PC-9 (cell line): ENCODE results near the gene MFSD11. TPM values are rescaled to one million over a fixed set of nuclear protein-coding genes. Genes with fewer than 3 reads are reported as not detected.

ENCODE experiments used
- BruUV-seq: library from RNA; stranded (reverse); fragments of 400-500 nt; replicated peaks from 2 replicates; lab custom pipeline; 2021; lab: Mats Ljungman, UMichigan
- CTCF ChIA-PET: fragments of 300-600 bp; sonication (Branson Sonifier 250); formaldehyde crosslinking; loops from one replicate; lab custom pipeline; 2022; ENCODE audit warnings: antibody characterized with exemption; lab: Charles Lee
- POLR2A ChIA-PET: fragments of 300-600 bp; sonication (Branson Sonifier 250); formaldehyde crosslinking; loops from one replicate; lab custom pipeline; 2022; ENCODE audit warnings: antibody characterized with exemption; ENCODE audit not compliant: unreplicated experiment; lab: Charles Lee
- DNase-seq, 2 experiments: peaks; one replicate each; pipeline versions ENCODE4 v3.0.0 to v3.0.0-alpha.2; 2015 to 2022; ENCODE audit warnings: mixed read lengths in 1 of 2
- H2AFZ ChIP-seq: fragments of 200-600 bp; sonication (generic); 2 replicates; pipeline ENCODE4 v1.8.1; 2017; ENCODE audit warnings: antibody characterized with exemption
- H3F3A ChIP-seq: fragments of 200-600 bp; sonication (generic); 2 replicates; pipeline ENCODE4 v1.8.1; 2017; ENCODE audit warnings: antibody characterized with exemption, mild to moderate bottlenecking, low read depth; ENCODE audit not compliant: insufficient read depth
- H3K27ac ChIP-seq: fragments of 200-600 bp; sonication (generic); 2 replicates; pipeline ENCODE4 v1.6.1; 2016; ENCODE audit warnings: mixed run types
- H3K27me3 ChIP-seq: fragments of 200-600 bp; sonication (generic); 2 replicates; pipeline ENCODE4 v1.6.1; 2016; ENCODE audit warnings: low read depth, mixed run types; ENCODE audit not compliant: insufficient read depth
- H3K36me3 ChIP-seq: fragments of 200-600 bp; sonication (generic); 2 replicates; pipeline ENCODE4 v1.6.1; 2016; ENCODE audit warnings: low read depth, mixed run types
- H3K4me1 ChIP-seq: fragments of 200-600 bp; sonication (generic); replicated peaks from 2 replicates; pipeline ENCODE4 v1.6.1; 2016; ENCODE audit warnings: mixed run types; ENCODE audit not compliant: insufficient read depth
- H3K4me2 ChIP-seq: fragments of 200-600 bp; sonication (generic); 2 replicates; pipeline ENCODE4 v1.6.1; 2017; ENCODE audit warnings: mixed run types
- H3K4me3 ChIP-seq: fragments of 200-600 bp; sonication (generic); 2 replicates; pipeline ENCODE4 v1.6.1; 2016; ENCODE audit warnings: mixed run types
- H3K79me2 ChIP-seq: fragments of 200-600 bp; sonication (generic); 2 replicates; pipeline ENCODE4 v1.6.1; 2017; ENCODE audit warnings: low read depth, mixed run types
- H3K9me2 ChIP-seq: fragments of 200-600 bp; sonication (generic); 2 replicates; pipeline ENCODE4 v1.8.1; 2017; ENCODE audit warnings: mild to moderate bottlenecking; ENCODE audit not compliant: insufficient read depth
- H3K9me3 ChIP-seq: fragments of 200-600 bp; sonication (generic); 2 replicates; pipeline ENCODE4 v1.8.1; 2016; ENCODE audit warnings: low read depth; ENCODE audit not compliant: insufficient read depth
- H4K20me1 ChIP-seq: fragments of 200-600 bp; sonication (generic); 2 replicates; pipeline ENCODE4 v1.8.1; 2017; ENCODE audit not compliant: insufficient read depth
- CTCF ChIP-seq: fragments of 200-600 bp; sonication (generic); conservative IDR thresholded peaks from 2 replicates; pipeline ENCODE4 v1.6.1; 2017; ENCODE audit warnings: mixed run types, antibody characterized with exemption, mild to moderate bottlenecking, moderate library complexity
- EZH2 ChIP-seq: fragments of 200-600 bp; sonication (generic); IDR thresholded peaks from 2 replicates; pipeline ENCODE4 v1.8.0; 2017; ENCODE audit warnings: antibody characterized with exemption, low read depth
- intact Hi-C: fragments of 100-400 bp; cut with micrococcal nuclease; formaldehyde crosslinking; loops from one replicate; pipeline ENCODE4 v1.10.0; 2022; ENCODE audit not compliant: unreplicated experiment
- total RNA-seq: library from RNA; stranded (reverse); gene quantifications from 2 replicates; pipeline ENCODE4 v1.2.3, GENCODE V29; 2021

The MFSD11 gene
- total RNA-seq, 1 experiment from 2014 or later, result 47.3 TPM

DNA sequence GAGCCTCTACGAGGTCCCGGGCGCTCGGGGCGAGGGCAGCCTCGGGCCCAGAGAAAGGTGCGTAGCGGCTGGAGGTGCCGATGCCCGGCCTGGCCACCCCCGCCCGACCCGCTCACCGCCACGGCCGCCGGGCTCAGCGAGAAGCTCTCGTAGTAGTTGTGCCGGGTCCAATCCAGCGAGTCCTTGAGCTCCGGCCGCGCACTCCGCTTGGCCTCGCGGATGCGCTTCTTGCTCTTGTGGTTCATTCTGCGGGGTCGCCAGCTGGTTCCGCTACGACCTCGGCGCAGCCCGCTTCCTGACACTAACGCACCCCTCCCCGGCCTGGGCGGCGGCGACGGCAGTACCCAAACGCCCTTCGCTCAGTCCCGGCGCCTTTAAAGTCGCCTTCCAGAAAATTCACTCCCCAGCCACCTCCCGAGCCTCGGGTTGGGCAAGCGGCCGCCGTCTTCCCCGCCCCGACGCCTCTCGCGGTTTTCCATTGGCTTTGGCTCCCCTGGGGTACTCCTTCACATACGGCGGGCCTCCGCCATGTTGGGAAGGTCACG lies 11.6 kb upstream of the MFSD11 start, which contains the start of gene JMJD6:
Gene JMJD6, minus strand, starts transcription at position 376 of the 545 bp plus-strand sequence. Its CDS starts 131 bp downstream, at position 245.
- Histone ChIP-seq H3K27ac (peak within 1 kb of the TSS; percentile 81), H2AFZ (peak within 1 kb of the TSS; percentile 91)
- POLR2A ChIA-PET, result interaction anchor here (0.5 to 0.6 kb wide), 2 partner anchors 364 to 748 kb away, joined by 3 to 12 read pairs; partner anchors contain the start of gene ACOX1

DNA sequence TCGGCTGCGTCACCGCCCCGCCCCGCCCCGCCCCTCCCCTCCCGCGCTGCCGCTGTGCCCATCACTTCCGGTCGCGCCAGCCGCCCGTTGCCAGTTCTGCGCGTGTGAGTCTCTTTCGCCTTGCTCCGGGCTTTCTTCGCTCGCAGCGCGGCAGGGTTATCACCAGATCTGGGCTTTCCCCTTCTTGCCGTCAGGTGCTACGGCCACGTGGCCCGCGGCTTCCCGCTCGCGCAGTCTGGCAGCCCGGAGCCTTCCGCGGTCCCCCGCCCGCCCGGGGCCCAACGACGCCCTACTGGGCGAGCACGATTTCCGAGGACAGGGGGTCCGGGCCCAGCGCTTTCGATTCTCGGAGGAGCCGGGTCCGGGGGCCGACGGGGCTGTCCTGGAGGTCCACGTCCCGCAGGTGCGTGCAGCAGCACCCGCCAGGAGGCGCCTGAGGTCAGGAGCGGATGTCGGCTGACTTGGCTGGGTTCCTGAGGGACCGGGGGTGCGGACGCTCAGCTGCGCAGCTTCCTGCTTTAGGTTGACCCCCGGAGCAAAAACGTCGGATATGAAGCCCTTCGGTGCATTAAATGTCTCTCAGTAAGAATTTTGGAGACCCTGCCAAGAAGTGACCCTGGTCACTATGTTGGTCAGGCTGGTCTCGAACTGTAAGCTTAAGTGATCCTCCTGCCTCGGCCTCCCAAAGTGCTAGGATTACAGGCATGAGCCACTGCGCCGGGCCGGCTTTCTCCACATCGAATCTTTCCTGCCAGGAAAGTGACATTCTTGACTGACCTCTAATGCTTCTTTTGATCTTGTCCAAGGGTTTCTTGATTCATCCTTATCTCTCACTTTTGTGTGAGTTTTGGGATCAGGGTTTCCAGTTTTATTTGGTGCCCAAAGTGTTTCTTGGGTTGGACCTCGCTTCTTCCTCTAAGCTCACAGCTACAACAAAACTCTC lies 10.9 kb upstream of the MFSD11 start, which contains the start of gene METTL23:
Gene METTL23, plus strand, starts transcription at position 64 of the 943 bp plus-strand sequence. CDS start 2,872 bp downstream, outside the sequence.
- Histone ChIP-seq H3F3A (peaks cover 17% of the 10 kb centered on the region; the same call in 1 of the 2 replicates), H3K36me3 (0 out of 2 replicates have a peak, but pooled peaks cover 6% of the 10 kb centered on the region), H3K4me3 (peak within 1 kb of the TSS; percentile 78), H3K27me3 (no peaks in the 10 kb centered on the region), H4K20me1 (peaks cover 8% of the 10 kb centered on the region; the same call in 1 of the 2 replicates), H3K4me2 (peak within 1 kb of the TSS; percentile 87), H3K9me2 (no peaks in the 10 kb centered on the region), H3K27ac (peak within 1 kb of the TSS; percentile 81), H2AFZ (peak within 1 kb of the TSS; percentile 91), H3K79me2 (peaks cover 75% of the 10 kb centered on the region), H3K9me3 (no peaks in the 10 kb centered on the region), H3K4me1 (peaks cover 12% of the 10 kb centered on the region)
- BruUV-seq, result TSS peak; percentile 71
- intact Hi-C loops, result loop anchor here (5.0 kb wide), 2 partner anchors 170 to 340 kb away; no protein-coding TSS in a partner anchor
- peak; percentile 68; the same call in 1 of the 2 replicates for TF ChIP-seq CTCF
- TF ChIP-seq EZH2, result no peak
- POLR2A ChIA-PET, result interaction anchor here (0.5 to 0.6 kb wide), 2 partner anchors 363 to 748 kb away, joined by 3 to 12 read pairs; partner anchors contain the start of gene ACOX1
- CTCF ChIA-PET, result interaction anchor here (0.6 kb wide), 2 partner anchors 559 to 1552 kb away, joined by 3 to 4 read pairs; no protein-coding TSS in a partner anchor
- DNase-seq, result peak in 1 of 2 experiments; percentile 70

More for the DNA sequence above, 11.6 kb upstream of the MFSD11 start, which contains the start of gene JMJD6:
- Histone ChIP-seq H3K9me3 (no peaks in the 10 kb centered on the region), H3K4me3 (peak within 1 kb of the TSS; percentile 78), H3K36me3 (0 out of 2 replicates have a peak, but pooled peaks cover 6% of the 10 kb centered on the region), H3F3A (peaks cover 10% of the 10 kb centered on the region; the same call in 1 of the 2 replicates), H3K4me1 (peaks cover 12% of the 10 kb centered on the region), H3K79me2 (peaks cover 67% of the 10 kb centered on the region), H3K9me2 (no peaks in the 10 kb centered on the region), H4K20me1 (peaks cover 8% of the 10 kb centered on the region; the same call in 1 of the 2 replicates), H3K4me2 (peak within 1 kb of the TSS; percentile 87), H3K27me3 (no peaks in the 10 kb centered on the region)
- BruUV-seq, result TSS peak; percentile 54
- TF ChIP-seq CTCF, result no peak
- no peak for TF ChIP-seq EZH2
- peak; percentile 79 to 95 for DNase-seq
- CTCF ChIA-PET, result interaction anchor here (0.6 kb wide), 1 partner anchor 560 kb away, joined by 3 read pairs; no protein-coding TSS in a partner anchor
- intact Hi-C loops, result loop anchor here (5.0 kb wide), 2 partner anchors 169 to 341 kb away; no protein-coding TSS in a partner anchor
